H1 (cell line): Measurements from ENCODE around the gene KLHL34. TPM values are rescaled to one million over a fixed set of nuclear protein-coding genes. Genes with fewer than 3 reads are reported as not detected.

Experiments used
- CBX5 ChIP-seq: fragments of 300-800, 300-1000 bp; sonication (generic); IDR thresholded peaks from 2 replicates; pipeline ENCODE4 v1.7.1; 2016; ENCODE audit warnings: antibody characterized with exemption, low read length, low read depth
- EZH2 ChIP-seq: fragments of 200-600 bp; sonication (generic); IDR thresholded peaks from 2 replicates; pipeline ENCODE4 v1.7.1; 2012; ENCODE audit warnings: low read depth, mild to moderate bottlenecking, moderate library complexity, low read length, inconsistent platforms; ENCODE audit not compliant: severe bottlenecking
- POLR2AphosphoS5 ChIP-seq: IDR thresholded peaks from 2 replicates; pipeline ENCODE4 v1.6.1; 2011; ENCODE audit warnings: low read depth, low read length
- RXRA ChIP-seq: IDR thresholded peaks from 2 replicates; pipeline ENCODE4 v1.6.1; 2011; ENCODE audit warnings: low read depth, mild to moderate bottlenecking, low read length, moderate library complexity; ENCODE audit not compliant: insufficient read depth
- SIRT6 ChIP-seq: IDR thresholded peaks from one replicate; pipeline ENCODE4 v1.7.1; 2012; ENCODE audit warnings: low read length, inconsistent platforms
- polyA plus RNA-seq, 7 experiments: library from polyadenylated mRNA; depleted of rRNA in 3 of 7; stranded (reverse) in 5 of 7; unstranded in 2 of 7; fragments of >200 nt in 5 of 7; fragments of 200-250 nt in 2 of 7; gene quantifications; 1 replicate in 5 of 7; 2 replicates in 1 of 7; 4 replicates in 1 of 7; pipeline versions ENCODE4 v1.2.1 to v1.2.3, GENCODE V29; 2011 to 2013; ENCODE audit warnings: missing spikeins in 2 of 7, mixed read lengths in 2 of 7
- total RNA-seq: library from RNA; stranded (reverse); fragmentation: NEBNext Ultra II Directional; extraction: Animal tissue kit (Norgen Biotek cat#: 25700); gene quantifications from 2 replicates; pipeline ENCODE4 v1.2.1, GENCODE V29; 2021
- TF ChIP-seq, protein P1 (sequence below): fragments of 300-600 bp; sonication (generic); IDR thresholded peaks from 2 replicates; pipeline ENCODE4 v1.7.1; 2012; ENCODE audit warnings: low read length, moderate library complexity, mild to moderate bottlenecking, inconsistent platforms; ENCODE audit not compliant: insufficient replicate concordance
- TF ChIP-seq, protein P2 (sequence below), 3 experiments: IDR thresholded peaks; 1 replicate in 2 of 3; 2 replicates in 1 of 3; pipeline versions ENCODE4 v1.5.1 to v1.6.1; 2011; ENCODE audit warnings: low read length in 3 of 3, mild to moderate bottlenecking in 3 of 3, inconsistent platforms in 2 of 3, low read depth in 1 of 3, moderate library complexity in 1 of 3; ENCODE audit not compliant: insufficient read depth in 1 of 3; ENCODE audit errors: control extremely low read depth in 1 of 3
- TF ChIP-seq, protein P3 (sequence below): IDR thresholded peaks from 2 replicates; pipeline ENCODE4 v1.6.1; 2012; ENCODE audit warnings: inconsistent platforms

Gene KLHL34
- total and polyA plus RNA-seq, 2 of the 8 experiments (the other 6 are each of a cell fraction or from before 2014, with no cell fraction given) = not detected

DNA sequence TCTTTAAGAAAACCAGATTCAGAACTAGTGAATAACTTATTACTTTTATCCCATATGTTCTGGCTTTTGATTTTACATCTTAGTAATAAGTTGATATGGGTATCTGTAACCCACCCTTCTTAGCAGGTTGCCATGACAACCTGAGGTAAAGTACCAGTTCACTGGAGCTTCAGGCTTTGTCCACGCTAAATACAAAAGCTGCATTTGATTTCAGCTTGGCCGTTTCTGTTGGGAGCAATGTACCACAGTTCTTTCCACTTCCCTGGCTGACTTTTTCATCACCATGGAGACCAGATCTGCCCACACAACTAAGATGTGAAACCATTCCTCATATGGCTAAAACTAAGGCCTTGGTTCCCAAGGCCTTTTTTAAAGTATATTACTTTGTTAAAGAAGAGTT is 26.1 kb downstream of the KLHL34 start (continued):
- TF ChIP-seq, protein P1, sequence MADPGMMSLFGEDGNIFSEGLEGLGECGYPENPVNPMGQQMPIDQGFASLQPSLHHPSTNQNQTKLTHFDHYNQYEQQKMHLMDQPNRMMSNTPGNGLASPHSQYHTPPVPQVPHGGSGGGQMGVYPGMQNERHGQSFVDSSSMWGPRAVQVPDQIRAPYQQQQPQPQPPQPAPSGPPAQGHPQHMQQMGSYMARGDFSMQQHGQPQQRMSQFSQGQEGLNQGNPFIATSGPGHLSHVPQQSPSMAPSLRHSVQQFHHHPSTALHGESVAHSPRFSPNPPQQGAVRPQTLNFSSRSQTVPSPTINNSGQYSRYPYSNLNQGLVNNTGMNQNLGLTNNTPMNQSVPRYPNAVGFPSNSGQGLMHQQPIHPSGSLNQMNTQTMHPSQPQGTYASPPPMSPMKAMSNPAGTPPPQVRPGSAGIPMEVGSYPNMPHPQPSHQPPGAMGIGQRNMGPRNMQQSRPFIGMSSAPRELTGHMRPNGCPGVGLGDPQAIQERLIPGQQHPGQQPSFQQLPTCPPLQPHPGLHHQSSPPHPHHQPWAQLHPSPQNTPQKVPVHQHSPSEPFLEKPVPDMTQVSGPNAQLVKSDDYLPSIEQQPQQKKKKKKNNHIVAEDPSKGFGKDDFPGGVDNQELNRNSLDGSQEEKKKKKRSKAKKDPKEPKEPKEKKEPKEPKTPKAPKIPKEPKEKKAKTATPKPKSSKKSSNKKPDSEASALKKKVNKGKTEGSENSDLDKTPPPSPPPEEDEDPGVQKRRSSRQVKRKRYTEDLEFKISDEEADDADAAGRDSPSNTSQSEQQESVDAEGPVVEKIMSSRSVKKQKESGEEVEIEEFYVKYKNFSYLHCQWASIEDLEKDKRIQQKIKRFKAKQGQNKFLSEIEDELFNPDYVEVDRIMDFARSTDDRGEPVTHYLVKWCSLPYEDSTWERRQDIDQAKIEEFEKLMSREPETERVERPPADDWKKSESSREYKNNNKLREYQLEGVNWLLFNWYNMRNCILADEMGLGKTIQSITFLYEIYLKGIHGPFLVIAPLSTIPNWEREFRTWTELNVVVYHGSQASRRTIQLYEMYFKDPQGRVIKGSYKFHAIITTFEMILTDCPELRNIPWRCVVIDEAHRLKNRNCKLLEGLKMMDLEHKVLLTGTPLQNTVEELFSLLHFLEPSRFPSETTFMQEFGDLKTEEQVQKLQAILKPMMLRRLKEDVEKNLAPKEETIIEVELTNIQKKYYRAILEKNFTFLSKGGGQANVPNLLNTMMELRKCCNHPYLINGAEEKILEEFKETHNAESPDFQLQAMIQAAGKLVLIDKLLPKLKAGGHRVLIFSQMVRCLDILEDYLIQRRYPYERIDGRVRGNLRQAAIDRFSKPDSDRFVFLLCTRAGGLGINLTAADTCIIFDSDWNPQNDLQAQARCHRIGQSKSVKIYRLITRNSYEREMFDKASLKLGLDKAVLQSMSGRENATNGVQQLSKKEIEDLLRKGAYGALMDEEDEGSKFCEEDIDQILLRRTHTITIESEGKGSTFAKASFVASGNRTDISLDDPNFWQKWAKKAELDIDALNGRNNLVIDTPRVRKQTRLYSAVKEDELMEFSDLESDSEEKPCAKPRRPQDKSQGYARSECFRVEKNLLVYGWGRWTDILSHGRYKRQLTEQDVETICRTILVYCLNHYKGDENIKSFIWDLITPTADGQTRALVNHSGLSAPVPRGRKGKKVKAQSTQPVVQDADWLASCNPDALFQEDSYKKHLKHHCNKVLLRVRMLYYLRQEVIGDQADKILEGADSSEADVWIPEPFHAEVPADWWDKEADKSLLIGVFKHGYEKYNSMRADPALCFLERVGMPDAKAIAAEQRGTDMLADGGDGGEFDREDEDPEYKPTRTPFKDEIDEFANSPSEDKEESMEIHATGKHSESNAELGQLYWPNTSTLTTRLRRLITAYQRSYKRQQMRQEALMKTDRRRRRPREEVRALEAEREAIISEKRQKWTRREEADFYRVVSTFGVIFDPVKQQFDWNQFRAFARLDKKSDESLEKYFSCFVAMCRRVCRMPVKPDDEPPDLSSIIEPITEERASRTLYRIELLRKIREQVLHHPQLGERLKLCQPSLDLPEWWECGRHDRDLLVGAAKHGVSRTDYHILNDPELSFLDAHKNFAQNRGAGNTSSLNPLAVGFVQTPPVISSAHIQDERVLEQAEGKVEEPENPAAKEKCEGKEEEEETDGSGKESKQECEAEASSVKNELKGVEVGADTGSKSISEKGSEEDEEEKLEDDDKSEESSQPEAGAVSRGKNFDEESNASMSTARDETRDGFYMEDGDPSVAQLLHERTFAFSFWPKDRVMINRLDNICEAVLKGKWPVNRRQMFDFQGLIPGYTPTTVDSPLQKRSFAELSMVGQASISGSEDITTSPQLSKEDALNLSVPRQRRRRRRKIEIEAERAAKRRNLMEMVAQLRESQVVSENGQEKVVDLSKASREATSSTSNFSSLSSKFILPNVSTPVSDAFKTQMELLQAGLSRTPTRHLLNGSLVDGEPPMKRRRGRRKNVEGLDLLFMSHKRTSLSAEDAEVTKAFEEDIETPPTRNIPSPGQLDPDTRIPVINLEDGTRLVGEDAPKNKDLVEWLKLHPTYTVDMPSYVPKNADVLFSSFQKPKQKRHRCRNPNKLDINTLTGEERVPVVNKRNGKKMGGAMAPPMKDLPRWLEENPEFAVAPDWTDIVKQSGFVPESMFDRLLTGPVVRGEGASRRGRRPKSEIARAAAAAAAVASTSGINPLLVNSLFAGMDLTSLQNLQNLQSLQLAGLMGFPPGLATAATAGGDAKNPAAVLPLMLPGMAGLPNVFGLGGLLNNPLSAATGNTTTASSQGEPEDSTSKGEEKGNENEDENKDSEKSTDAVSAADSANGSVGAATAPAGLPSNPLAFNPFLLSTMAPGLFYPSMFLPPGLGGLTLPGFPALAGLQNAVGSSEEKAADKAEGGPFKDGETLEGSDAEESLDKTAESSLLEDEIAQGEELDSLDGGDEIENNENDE = no peak
- TF ChIP-seq POLR2AphosphoS5 (no peak), EZH2 (no peak), RXRA (no peak), SIRT6 (no peak), CBX5 (no peak)
- TF ChIP-seq, protein P2, sequence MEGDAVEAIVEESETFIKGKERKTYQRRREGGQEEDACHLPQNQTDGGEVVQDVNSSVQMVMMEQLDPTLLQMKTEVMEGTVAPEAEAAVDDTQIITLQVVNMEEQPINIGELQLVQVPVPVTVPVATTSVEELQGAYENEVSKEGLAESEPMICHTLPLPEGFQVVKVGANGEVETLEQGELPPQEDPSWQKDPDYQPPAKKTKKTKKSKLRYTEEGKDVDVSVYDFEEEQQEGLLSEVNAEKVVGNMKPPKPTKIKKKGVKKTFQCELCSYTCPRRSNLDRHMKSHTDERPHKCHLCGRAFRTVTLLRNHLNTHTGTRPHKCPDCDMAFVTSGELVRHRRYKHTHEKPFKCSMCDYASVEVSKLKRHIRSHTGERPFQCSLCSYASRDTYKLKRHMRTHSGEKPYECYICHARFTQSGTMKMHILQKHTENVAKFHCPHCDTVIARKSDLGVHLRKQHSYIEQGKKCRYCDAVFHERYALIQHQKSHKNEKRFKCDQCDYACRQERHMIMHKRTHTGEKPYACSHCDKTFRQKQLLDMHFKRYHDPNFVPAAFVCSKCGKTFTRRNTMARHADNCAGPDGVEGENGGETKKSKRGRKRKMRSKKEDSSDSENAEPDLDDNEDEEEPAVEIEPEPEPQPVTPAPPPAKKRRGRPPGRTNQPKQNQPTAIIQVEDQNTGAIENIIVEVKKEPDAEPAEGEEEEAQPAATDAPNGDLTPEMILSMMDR (IDR thresholded peaks at IDR 0.05; ENCODE audit: control extremely low read depth in 1 of 3, insufficient read depth in 1 of 3, low read depth in 1 of 3, low read length in 3 of 3) = no peak
- TF ChIP-seq, protein P3, sequence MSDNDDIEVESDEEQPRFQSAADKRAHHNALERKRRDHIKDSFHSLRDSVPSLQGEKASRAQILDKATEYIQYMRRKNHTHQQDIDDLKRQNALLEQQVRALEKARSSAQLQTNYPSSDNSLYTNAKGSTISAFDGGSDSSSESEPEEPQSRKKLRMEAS = no peak
